Measurements from ENCODE around the gene CADM2.

The CADM2 gene

DNA sequence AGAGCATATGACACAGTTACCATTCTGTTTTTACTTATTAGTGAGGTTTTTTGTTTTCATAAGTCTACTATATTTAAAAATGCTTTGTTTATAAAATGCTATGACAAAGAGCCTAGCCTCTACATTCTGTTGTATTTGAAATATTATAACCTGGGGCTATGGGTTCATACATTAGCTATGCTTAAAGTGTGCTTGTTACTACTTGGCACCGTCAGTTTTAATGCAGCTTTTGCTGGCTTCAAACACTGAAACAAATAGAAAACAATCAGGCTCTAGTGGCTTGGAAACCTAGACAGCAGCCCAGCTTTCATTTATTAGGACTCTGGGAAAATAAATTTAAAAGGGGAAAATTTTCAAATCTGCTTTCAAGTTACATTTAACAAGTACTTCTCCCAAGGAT, 635.9 kb downstream of the CADM2 start:
- no peak overlapping the region for H3K27ac ChIP-seq
- no peak for TF ChIP-seq ZFX (IDR thresholded peaks at IDR 0.05; ENCODE audit: borderline replicate concordance)
- TF ChIP-seq, protein P1, sequence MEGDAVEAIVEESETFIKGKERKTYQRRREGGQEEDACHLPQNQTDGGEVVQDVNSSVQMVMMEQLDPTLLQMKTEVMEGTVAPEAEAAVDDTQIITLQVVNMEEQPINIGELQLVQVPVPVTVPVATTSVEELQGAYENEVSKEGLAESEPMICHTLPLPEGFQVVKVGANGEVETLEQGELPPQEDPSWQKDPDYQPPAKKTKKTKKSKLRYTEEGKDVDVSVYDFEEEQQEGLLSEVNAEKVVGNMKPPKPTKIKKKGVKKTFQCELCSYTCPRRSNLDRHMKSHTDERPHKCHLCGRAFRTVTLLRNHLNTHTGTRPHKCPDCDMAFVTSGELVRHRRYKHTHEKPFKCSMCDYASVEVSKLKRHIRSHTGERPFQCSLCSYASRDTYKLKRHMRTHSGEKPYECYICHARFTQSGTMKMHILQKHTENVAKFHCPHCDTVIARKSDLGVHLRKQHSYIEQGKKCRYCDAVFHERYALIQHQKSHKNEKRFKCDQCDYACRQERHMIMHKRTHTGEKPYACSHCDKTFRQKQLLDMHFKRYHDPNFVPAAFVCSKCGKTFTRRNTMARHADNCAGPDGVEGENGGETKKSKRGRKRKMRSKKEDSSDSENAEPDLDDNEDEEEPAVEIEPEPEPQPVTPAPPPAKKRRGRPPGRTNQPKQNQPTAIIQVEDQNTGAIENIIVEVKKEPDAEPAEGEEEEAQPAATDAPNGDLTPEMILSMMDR (IDR thresholded peaks at IDR 0.05): no peak

DNA sequence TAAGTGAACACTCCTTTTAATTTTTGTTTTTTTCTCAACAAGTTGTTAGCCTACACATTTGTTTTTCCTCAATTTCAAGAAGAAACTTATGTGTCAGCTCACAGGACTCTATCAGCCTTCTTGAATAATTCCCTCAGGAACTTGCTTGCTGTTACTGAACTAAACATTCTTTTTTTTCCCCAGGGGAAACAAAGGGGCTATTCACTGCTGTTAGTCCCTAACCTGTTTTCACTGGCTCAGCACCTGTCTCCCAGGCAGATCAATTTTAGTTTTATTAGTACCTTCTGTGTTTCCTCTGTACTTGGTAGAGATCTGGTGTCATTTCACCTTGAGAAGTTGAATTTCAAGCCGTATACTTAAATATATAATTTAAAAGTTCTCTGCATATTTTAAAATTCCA, 644.6 kb downstream of the CADM2 start:
- H3K27ac ChIP-seq: no peak overlapping the region
- TF ChIP-seq ZFX (IDR thresholded peaks at IDR 0.05; ENCODE audit: borderline replicate concordance): no peak
- TF ChIP-seq, protein P1 (IDR thresholded peaks at IDR 0.05): no peak

DNA sequence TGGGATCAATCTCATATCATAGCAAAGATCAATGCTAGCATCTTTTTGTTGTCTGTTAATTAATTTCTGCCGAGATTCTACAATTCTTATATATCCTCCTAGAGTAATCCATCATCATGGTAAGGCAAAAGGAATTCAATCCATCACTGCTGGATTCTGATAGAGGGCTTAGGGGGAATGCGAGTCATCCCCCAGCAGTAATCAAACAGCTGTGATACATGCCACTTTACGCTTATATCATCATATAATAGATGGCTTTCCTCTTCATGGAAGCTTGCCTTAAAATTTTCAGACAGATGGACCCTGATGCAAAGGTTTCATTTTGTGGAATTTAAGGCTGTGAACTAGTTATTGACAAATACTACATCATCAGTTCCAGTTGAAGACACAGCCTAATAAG, 645.9 kb downstream of the CADM2 start:
- TF ChIP-seq, protein P1 (IDR thresholded peaks at IDR 0.05): no peak
- no peak for TF ChIP-seq ZFX (IDR thresholded peaks at IDR 0.05; ENCODE audit: borderline replicate concordance)
- no peak overlapping the region for H3K27ac ChIP-seq

DNA sequence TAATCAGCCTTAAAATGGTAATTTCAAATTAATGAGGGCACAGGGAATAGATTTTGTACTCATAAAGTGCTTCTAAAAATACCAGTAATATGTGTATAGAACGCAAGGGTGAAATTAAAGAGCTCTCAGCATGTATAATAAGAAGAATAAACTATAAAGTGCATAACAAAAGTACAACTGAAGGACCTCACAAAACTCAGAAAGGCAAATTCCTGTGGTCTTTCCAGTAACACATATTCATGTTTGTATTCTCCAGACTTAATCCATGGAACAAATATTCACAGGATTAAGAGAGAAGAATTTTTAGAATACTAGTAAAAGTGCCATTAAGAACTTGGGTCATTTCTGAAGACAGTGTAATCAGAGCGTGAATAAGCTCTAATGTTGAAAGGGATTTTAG, 646.3 kb downstream of the CADM2 start:
- TF ChIP-seq, protein P1 (IDR thresholded peaks at IDR 0.05): no peak
- no peak for TF ChIP-seq ZFX (IDR thresholded peaks at IDR 0.05; ENCODE audit: borderline replicate concordance)

DNA sequence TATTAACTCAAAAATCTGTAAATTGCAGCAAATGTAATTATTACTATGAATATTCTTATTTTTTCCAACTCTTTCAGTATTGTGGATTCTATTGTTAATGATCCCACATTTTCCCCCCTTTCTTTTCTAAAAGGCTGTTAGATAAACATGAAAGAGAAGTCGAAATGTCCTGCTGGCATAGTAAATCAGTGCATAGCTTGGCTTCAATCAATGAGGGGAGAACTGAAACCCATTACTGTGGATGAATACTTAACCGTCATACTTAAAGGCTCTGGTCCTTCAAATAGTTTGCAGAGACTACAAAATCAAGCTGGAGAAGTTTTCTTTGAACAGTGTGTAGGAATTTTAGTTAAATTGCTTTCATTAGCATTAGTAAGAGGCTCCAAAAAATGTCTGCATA, 667.9 kb downstream of the CADM2 start:
- H3K27ac ChIP-seq: no peak overlapping the region
- TF ChIP-seq, protein P1 (IDR thresholded peaks at IDR 0.05): no peak
- no peak for TF ChIP-seq ZFX (IDR thresholded peaks at IDR 0.05; ENCODE audit: borderline replicate concordance)

More for the DNA sequence above, 646.3 kb downstream of the CADM2 start:
- no peak overlapping the region for H3K27ac ChIP-seq

DNA sequence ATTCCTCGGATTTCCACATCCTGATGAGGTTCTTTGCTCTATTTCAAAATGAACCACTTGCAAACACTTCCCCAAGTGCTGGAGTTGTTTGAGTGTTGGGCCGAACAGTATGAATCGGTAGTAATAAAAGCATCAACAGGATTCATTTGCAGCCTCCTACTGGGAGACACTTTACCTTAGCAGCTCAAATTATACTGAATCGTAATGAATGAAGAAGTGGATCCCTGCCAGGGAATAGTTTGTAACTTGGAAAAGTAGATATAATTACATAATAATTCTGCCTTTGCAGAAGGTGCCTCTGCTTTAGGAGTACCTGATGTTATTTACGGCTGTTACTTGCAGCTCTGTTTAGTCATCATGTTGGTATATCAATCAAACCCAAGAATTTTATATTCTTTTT, 669.1 kb downstream of the CADM2 start:
- TF ChIP-seq ZFX (IDR thresholded peaks at IDR 0.05; ENCODE audit: borderline replicate concordance): no peak
- TF ChIP-seq, protein P1 (IDR thresholded peaks at IDR 0.05): no peak
- no peak overlapping the region for H3K27ac ChIP-seq

DNA sequence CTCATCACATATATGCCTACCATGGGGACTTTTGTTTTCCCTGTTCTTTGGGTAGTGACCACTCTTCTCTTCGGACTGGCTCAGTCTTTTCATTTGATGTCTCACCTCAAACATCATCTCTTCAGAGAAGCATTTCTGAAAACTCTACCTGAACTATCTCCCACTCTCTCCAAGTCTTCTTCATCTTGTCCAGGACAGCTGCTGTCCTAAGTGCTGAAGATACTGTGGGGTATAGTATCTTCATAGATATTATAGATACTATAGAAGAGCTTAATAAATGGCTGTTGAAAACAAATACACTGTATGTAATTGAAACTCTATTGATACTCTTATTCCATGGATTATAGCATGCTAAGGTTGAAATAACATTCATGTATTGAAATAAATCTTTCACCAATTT, 672.3 kb downstream of the CADM2 start:
- no peak for TF ChIP-seq ZFX (IDR thresholded peaks at IDR 0.05; ENCODE audit: borderline replicate concordance)
- TF ChIP-seq, protein P1 (IDR thresholded peaks at IDR 0.05): no peak

More for the DNA sequence above, 672.3 kb downstream of the CADM2 start:
- H3K27ac ChIP-seq: no peak overlapping the region
